Body of pancreas (tissue), 4 donors: ENCODE data around the gene HMX1. TPM values are rescaled to one million over a fixed set of nuclear protein-coding genes. Genes with fewer than 3 reads are reported as not detected.

Experiments used
- ATAC-seq: fragments of 150-250 bp; one replicate; pipeline ENCODE4 v1.9.1; 2016
- DNase-seq, 4 donors: peaks; one replicate each; pipeline ENCODE4 v3.0.0-alpha.2; 2019
- H3K27ac ChIP-seq, 4 donors: fragments of 200-600 bp; sonication (generic); 1 replicate in 3 of 4; 2 replicates in 1 of 4; pipeline versions ENCODE4 v1.5.1 to v1.6.1; 2016 to 2019; ENCODE audit warnings: mild to moderate bottlenecking in 1 of 4, mixed read lengths in 1 of 4, moderate library complexity in 1 of 4
- H3K27me3 ChIP-seq, 2 donors: fragments of 200-600 bp; sonication (generic); one replicate each; pipeline ENCODE4 v1.6.0; 2016; ENCODE audit warnings: mild to moderate bottlenecking in 1 of 2
- H3K36me3 ChIP-seq, 2 donors: fragments of 200-600 bp; sonication (generic); replicated peaks in 1 of 2; 2 replicates each; pipeline ENCODE4 v1.5.1; 2016; ENCODE audit warnings: low read depth in 2 of 2; ENCODE audit not compliant: insufficient read depth in 1 of 2
- H3K4me1 ChIP-seq: fragments of 200-600 bp; sonication (generic); one replicate; pipeline ENCODE4 v1.6.0; 2016
- H3K4me3 ChIP-seq, 2 donors: fragments of 200-600 bp; sonication (generic); 1 replicate in 1 of 2; 2 replicates in 1 of 2; pipeline ENCODE4 v1.5.1; 2016 to 2019
- H3K9me3 ChIP-seq, 3 donors: fragments of 200-600 bp; sonication (generic); 1 replicate in 2 of 3; 2 replicates in 1 of 3; pipeline ENCODE4 v1.5.1; 2016
- CTCF ChIP-seq, 7 experiments: fragments of 450-650 bp in 4 of 7; fragments of 200-600 bp in 3 of 7; sonication (generic) in 3 of 7; IDR thresholded peaks; one replicate each; pipeline ENCODE4 v1.5.1; 2016 to 2019; ENCODE audit warnings: antibody characterized with exemption in 7 of 7
- POLR2A ChIP-seq, 3 donors: fragments of 450-650 bp; IDR thresholded peaks; one replicate each; pipeline ENCODE4 v1.6.1; 2016; ENCODE audit warnings: antibody characterized with exemption in 3 of 3, mild to moderate bottlenecking in 2 of 3
- WGBS, 2 donors: methylation state at CpG; one replicate each; pipeline ENCODE4 v1.1.5; 2017; 5-methylcytosine and 5-hydroxymethylcytosine counted together
- intact Hi-C: fragments of 100-400 bp; cut with DNase I; formaldehyde crosslinking; loops from one replicate; pipeline ENCODE4 v1.15.1; 2023
- total RNA-seq, 2 donors: library from RNA; depleted of rRNA; stranded (reverse); fragments of >200 nt; gene quantifications; one replicate each; pipeline ENCODE4 v1.1.0, GENCODE V29; 2016

Gene HMX1
- total RNA-seq, 2 donors from 2014 or later = not detected

DNA sequence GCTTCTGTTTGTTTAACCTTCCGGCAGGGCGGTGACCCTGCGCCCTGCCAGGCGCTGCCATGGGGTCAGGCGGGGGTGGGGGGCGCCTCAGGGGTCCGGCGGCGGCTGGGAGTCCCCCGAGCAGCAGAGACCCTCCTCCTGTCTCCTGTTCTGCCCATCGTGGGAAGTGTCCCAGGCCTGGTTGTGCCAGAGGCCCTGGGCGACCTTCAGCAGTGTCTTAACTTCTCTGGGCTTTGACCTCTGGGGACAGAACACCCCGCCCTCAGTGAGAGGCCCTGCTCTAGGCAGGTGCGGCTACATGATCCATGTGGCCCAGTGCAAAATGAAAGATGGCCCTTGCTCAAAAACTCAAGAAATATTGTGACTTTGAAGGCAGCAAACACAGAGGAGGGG is 22.8 kb upstream of the HMX1 start:
- no peaks in the 10 kb centered on the region for H3K36me3 ChIP-seq
- WGBS, 2 donors = 6% methylated on average over 2 to 10 of the region's 14 CpGs
- no peak overlapping the region for H3K27ac ChIP-seq
- no peak for ATAC-seq
- no peak overlapping the region for H3K4me3 ChIP-seq
- intact Hi-C loops = no loop called here
- no peaks in the 10 kb centered on the region for H3K9me3 ChIP-seq
- no peak for DNase-seq
- peaks cover 11% of the 10 kb centered on the region for H3K4me1 ChIP-seq
- peaks cover 0 to 8% of the 10 kb centered on the region in 2 donors for H3K27me3 ChIP-seq
- TF ChIP-seq CTCF (IDR thresholded peaks at IDR 0.05) (no peak), POLR2A (IDR thresholded peaks at IDR 0.05) (no peak)

DNA sequence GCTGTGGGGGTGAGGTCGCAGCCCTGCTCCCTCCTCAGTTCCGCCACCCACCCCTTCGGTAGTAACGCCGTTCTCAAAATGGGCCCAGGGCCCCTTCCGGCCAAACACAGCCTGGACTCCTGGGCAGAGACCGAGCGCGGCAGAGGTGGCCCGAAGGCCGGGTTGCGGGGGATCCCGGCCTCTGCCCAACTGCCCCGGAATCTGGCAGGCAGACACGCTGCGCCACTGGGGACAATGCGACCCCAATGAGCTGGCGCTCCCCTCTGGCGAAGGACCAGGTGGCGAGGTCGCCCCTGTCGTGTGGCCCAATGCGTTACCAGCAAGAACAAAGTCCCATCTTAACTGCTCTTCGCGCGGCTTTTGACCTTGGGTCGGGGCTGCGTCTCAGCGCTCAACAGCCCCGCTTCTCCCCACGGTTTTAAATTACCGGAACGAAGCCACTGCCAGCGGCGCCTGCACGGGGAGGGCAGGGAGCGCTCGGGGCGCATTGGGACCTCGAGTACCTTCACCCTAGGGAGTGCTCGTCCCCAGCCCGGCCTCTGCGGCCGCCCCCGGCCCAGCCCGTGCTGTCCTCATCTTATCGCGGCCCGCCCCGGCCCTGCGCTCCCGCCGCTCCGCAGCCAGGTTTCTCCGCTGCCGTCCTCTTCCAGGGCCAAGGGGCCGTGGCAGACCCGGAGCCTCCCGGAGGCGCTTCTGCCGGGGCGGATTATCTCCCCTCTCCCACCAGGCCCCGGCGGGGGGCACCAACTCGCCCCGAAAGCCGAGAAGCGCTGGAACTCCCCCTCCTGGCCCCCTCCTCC is 22.2 kb upstream of the HMX1 start:
- H3K4me3 ChIP-seq = no peak overlapping the region
- H3K9me3 ChIP-seq = no peaks in the 10 kb centered on the region
- no peak for ATAC-seq
- H3K36me3 ChIP-seq = no peaks in the 10 kb centered on the region
- intact Hi-C loops = no loop called here
- H3K27me3 ChIP-seq = peaks cover 0 to 8% of the 10 kb centered on the region in 2 donors
- peaks cover 11% of the 10 kb centered on the region for H3K4me1 ChIP-seq
- WGBS, 2 donors = 1% methylated on average over 68 of the region's 68 CpGs; no CpG with 5 or more reads in 1 of the 2 donors
- TF ChIP-seq POLR2A (IDR thresholded peaks at IDR 0.05) = no peak
- TF ChIP-seq CTCF (IDR thresholded peaks at IDR 0.05) = no peak
- no peak overlapping the region for H3K27ac ChIP-seq
- no peak for DNase-seq

DNA sequence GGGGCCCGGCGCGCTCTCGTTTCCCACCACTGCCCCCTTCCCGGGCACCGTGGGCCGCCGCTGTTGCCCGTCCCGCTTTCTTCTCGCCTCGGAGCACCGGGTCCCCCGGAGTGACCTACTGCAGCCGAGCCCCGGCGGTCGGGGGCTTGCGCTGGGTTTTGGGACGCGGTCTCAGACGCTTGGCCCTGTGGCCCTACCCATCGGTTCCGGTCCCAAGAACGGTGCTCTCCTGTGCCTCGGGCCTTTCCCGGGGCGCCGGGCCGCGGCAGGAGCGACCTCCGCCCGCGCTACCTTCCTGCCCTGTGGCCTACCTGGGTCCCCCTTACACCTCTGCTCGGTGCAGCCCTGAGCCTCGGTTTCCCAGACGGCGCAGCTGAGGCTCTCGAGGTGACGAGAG is 21.6 kb upstream of the HMX1 start:
- no peak for TF ChIP-seq POLR2A (IDR thresholded peaks at IDR 0.05)
- TF ChIP-seq CTCF (IDR thresholded peaks at IDR 0.05) = no peak
- DNase-seq (no peak), ATAC-seq (no peak)
- Histone ChIP-seq H3K27me3 (peaks cover 0 to 8% of the 10 kb centered on the region in 2 donors), H3K27ac (no peak overlapping the region), H3K4me3 (no peak overlapping the region), H3K9me3 (no peaks in the 10 kb centered on the region), H3K4me1 (peaks cover 11% of the 10 kb centered on the region), H3K36me3 (no peaks in the 10 kb centered on the region)
- WGBS, 2 donors = 1 to 3% methylated on average over 6 to 41 of the region's 41 CpGs
- intact Hi-C loops = no loop called here

GRCh38 chr4:8892556-8893226 is 21.1 kb upstream of the HMX1 start:
- DNase-seq (no peak), ATAC-seq (no peak)
- Histone ChIP-seq H3K4me1 (peaks cover 11% of the 10 kb centered on the region), H3K27me3 (peaks cover 0 to 8% of the 10 kb centered on the region in 2 donors), H3K4me3 (no peak overlapping the region), H3K27ac (no peak overlapping the region), H3K9me3 (no peaks in the 10 kb centered on the region), H3K36me3 (no peaks in the 10 kb centered on the region)
- WGBS, 2 donors = 0 to 1% methylated on average over 1 to 46 of the region's 73 CpGs
- TF ChIP-seq POLR2A (IDR thresholded peaks at IDR 0.05) (no peak), CTCF (IDR thresholded peaks at IDR 0.05) (no peak)
- intact Hi-C loops = no loop called here
